Measurements from ENCODE around the gene PCIF1. TPM values are rescaled to one million over a fixed set of nuclear protein-coding genes. Genes with fewer than 3 reads are reported as not detected.

The PCIF1 gene
- total and polyA plus RNA-seq, 2 experiments from 2014 or later: 5.3 to 24.3 TPM

DNA sequence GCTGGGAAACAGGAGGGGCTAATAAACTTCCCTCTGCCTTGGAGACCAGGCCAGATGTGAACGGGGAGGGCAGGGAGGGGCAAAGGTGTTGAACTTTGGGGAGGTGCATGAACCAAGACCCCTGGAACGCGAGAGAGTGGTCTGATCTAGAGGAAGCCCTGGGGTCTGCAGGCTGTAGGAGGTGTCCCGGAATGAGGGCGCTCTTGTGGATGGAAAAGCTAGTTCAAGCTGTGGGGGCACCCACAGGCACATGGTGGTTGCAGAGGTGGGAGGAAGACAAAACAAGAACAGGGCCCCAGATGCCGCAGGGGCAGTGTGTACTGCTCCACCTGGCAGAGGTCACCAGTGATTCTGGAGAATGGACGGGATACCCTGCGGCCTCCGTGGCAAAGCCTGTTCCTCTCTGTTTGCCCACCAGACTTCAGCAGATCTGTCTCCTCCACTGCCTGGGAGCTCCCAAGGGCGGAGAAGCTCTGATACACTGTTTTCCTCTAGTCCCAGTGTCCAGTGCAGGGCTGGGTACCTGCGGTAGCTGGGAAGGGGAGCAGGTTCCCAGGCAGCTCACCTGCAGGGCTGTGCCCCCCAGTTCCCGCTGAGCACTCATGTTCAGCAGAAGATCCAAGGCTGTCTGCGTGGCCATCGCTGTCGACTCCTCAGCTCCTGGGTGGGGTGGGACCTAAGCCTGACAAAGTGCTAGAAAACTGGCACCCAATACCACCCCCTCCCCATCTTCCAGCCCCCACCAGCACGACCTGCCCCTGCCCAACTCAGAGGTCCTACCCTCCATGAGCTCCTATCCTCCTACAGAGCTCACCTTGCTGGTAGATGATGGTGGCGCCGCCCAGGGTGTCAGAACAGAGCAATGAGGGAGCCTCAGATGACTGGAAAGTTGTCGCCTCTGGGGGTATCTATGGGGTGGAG lies 22.8 kb downstream of the PCIF1 start:
- H2AFZ ChIP-seq: no peak overlapping the region

GRCh38 chr20:45958593-45958992 lies 24.1 kb downstream of the PCIF1 start:
- H3K27ac ChIP-seq: no peak overlapping the region
- no peak overlapping the region for H3K9ac ChIP-seq
- H3F3A ChIP-seq (ENCODE audit: insufficient read depth): no peaks in the 10 kb centered on the region
- DNase-seq: no peak
- no peak overlapping the region for H3K4me3 ChIP-seq
- H3K9me2 ChIP-seq (ENCODE audit: insufficient read depth): no peaks in the 10 kb centered on the region
- no peak for TF ChIP-seq EZH2phosphoT487 (IDR thresholded peaks at IDR 0.05; ENCODE audit: insufficient read depth, low read depth)
- TF ChIP-seq EZH2 (IDR thresholded peaks at IDR 0.05; ENCODE audit: insufficient read depth, poor library complexity, severe bottlenecking): no peak
- H3K36me3 ChIP-seq (ENCODE audit: low read depth): peaks cover 26% of the 10 kb centered on the region; the same call in 1 of the 2 replicates
- H3K27me3 ChIP-seq (replicated peaks; ENCODE audit: insufficient read depth): no peaks in the 10 kb centered on the region
- no peaks in the 10 kb centered on the region for H4K20me1 ChIP-seq (ENCODE audit: insufficient read depth)
- H3K4me1 ChIP-seq (ENCODE audit: insufficient read depth): no peaks in the 10 kb centered on the region
- 96 to 98% methylated on average over 4 of the region's 4 CpGs for WGBS, 2 experiments (ENCODE audit: low coverage in 1 of 2, low lambda C conversion rate in 2 of 2, missing lambda C conversion rate in 2 of 2)
- in situ Hi-C loops (cut with MboI): loop anchor here (10.0 kb wide), 1 partner anchor 134 kb away; the partner anchor contains the start of gene TNNC2
- no peaks in the 10 kb centered on the region for H3K79me2 ChIP-seq (ENCODE audit: insufficient read depth)
- no peak overlapping the region for H2AFZ ChIP-seq
- H3K9me3 ChIP-seq (ENCODE audit: low read depth): no peaks in the 10 kb centered on the region
- no peak overlapping the region for H3K4me2 ChIP-seq (ENCODE audit: unreplicated experiment)

More for the DNA sequence above, 22.8 kb downstream of the PCIF1 start:
- no peak overlapping the region for H3K9ac ChIP-seq
- TF ChIP-seq EZH2phosphoT487 (IDR thresholded peaks at IDR 0.05; ENCODE audit: insufficient read depth, low read depth): no peak
- H4K20me1 ChIP-seq (ENCODE audit: insufficient read depth): no peaks in the 10 kb centered on the region
- peaks cover 31% of the 10 kb centered on the region; the same call in 1 of the 2 replicates for H3K36me3 ChIP-seq (ENCODE audit: low read depth)
- H3K9me2 ChIP-seq (ENCODE audit: insufficient read depth): no peaks in the 10 kb centered on the region
- no peaks in the 10 kb centered on the region for H3K9me3 ChIP-seq (ENCODE audit: low read depth)
- DNase-seq: no peak
- no peaks in the 10 kb centered on the region for H3K4me1 ChIP-seq (ENCODE audit: insufficient read depth)
- WGBS, 2 experiments (ENCODE audit: low coverage in 1 of 2, low lambda C conversion rate in 2 of 2, missing lambda C conversion rate in 2 of 2): 75 to 76% methylated on average over 19 of the region's 19 CpGs
- no peaks in the 10 kb centered on the region for H3K27me3 ChIP-seq (replicated peaks; ENCODE audit: insufficient read depth)
- H3K4me3 ChIP-seq: no peak overlapping the region
- H3K4me2 ChIP-seq (ENCODE audit: unreplicated experiment): no peak overlapping the region
- no peak overlapping the region for H3K27ac ChIP-seq
- in situ Hi-C loops (cut with MboI): loop anchor here (10.0 kb wide), 1 partner anchor 132 kb away; the partner anchor contains the start of gene TNNC2
- H3F3A ChIP-seq (ENCODE audit: insufficient read depth): no peaks in the 10 kb centered on the region
- H3K79me2 ChIP-seq (ENCODE audit: insufficient read depth): no peaks in the 10 kb centered on the region

GRCh38 chr20:45959126-45959525 lies 24.6 kb downstream of the PCIF1 start:
- no peak for DNase-seq
- H3K9me3 ChIP-seq (ENCODE audit: low read depth): no peaks in the 10 kb centered on the region
- no peaks in the 10 kb centered on the region for H3K27me3 ChIP-seq (replicated peaks; ENCODE audit: insufficient read depth)
- H3K4me3 ChIP-seq: no peak overlapping the region
- no peaks in the 10 kb centered on the region for H3F3A ChIP-seq (ENCODE audit: insufficient read depth)
- no peaks in the 10 kb centered on the region for H3K4me1 ChIP-seq (ENCODE audit: insufficient read depth)
- no peak overlapping the region for H3K9ac ChIP-seq
- in situ Hi-C loops (cut with MboI): loop anchor here (10.0 kb wide), 1 partner anchor 134 kb away; the partner anchor contains the start of gene TNNC2
- H2AFZ ChIP-seq: no peak overlapping the region
- 90 to 92% methylated on average over 16 of the region's 16 CpGs for WGBS, 2 experiments (ENCODE audit: low coverage in 1 of 2, low lambda C conversion rate in 2 of 2, missing lambda C conversion rate in 2 of 2)
- no peaks in the 10 kb centered on the region for H3K79me2 ChIP-seq (ENCODE audit: insufficient read depth)
- no peak overlapping the region for H3K27ac ChIP-seq
- TF ChIP-seq EZH2 (IDR thresholded peaks at IDR 0.05; ENCODE audit: insufficient read depth, poor library complexity, severe bottlenecking): no peak
- no peak for TF ChIP-seq EZH2phosphoT487 (IDR thresholded peaks at IDR 0.05; ENCODE audit: insufficient read depth, low read depth)
- no peak overlapping the region for H3K4me2 ChIP-seq (ENCODE audit: unreplicated experiment)
- peaks cover 24% of the 10 kb centered on the region; the same call in 1 of the 2 replicates for H3K36me3 ChIP-seq (ENCODE audit: low read depth)
- no peaks in the 10 kb centered on the region for H4K20me1 ChIP-seq (ENCODE audit: insufficient read depth)
- H3K9me2 ChIP-seq (ENCODE audit: insufficient read depth): no peaks in the 10 kb centered on the region

DNA sequence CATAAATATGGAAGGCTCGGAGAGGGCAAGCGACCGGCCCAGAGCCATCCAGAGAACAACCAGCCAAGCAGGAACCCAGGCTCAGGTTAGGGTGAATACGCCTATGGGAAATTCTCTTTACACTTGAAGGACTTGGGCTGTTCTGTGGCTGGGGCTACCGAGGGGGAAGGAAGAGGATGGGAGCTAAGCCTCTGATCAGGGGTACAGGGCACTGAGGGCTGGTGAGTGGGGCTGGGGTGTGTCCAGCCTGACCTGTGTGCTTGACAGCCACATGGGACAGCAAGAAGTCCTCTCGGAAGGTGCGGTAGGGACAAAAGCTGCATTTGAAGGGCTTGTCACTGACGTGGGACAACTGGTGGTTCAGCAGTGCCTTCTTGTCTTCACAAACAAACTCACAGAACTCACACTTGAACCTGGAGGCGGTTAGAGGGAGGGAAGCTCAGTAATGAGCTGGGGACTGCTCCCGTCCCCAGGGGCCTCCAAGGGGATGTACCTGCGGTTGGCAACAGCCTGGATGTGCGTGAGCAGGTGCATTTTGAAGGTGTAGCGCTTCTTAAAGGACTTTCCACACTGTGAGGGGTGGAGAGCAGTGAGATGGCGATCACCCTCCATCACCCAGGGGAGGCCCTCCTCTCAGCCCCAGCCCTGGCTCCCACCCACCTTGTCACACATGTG lies 25.6 kb downstream of the PCIF1 start:
- Histone ChIP-seq H3K36me3 (ENCODE audit: low read depth) (peaks cover 30% of the 10 kb centered on the region; the same call in 1 of the 2 replicates), H4K20me1 (ENCODE audit: insufficient read depth) (no peaks in the 10 kb centered on the region), H3K9me2 (ENCODE audit: insufficient read depth) (no peaks in the 10 kb centered on the region), H3K4me1 (ENCODE audit: insufficient read depth) (no peaks in the 10 kb centered on the region), H3K4me2 (ENCODE audit: unreplicated experiment) (no peak overlapping the region), H3F3A (ENCODE audit: insufficient read depth) (no peaks in the 10 kb centered on the region), H3K4me3 (no peak overlapping the region), H3K27ac (no peak overlapping the region), H3K9ac (no peak overlapping the region), H2AFZ (no peak overlapping the region), H3K79me2 (ENCODE audit: insufficient read depth) (no peaks in the 10 kb centered on the region), H3K27me3 (replicated peaks; ENCODE audit: insufficient read depth) (no peaks in the 10 kb centered on the region), H3K9me3 (ENCODE audit: low read depth) (no peaks in the 10 kb centered on the region)
- WGBS, 2 experiments (ENCODE audit: low coverage in 1 of 2, low lambda C conversion rate in 2 of 2, missing lambda C conversion rate in 2 of 2): 96 to 98% methylated on average over 14 of the region's 14 CpGs
- in situ Hi-C loops (cut with MboI): loop anchor here (10.0 kb wide), 1 partner anchor 135 kb away; the partner anchor contains the start of gene TNNC2
- TF ChIP-seq EZH2phosphoT487 (IDR thresholded peaks at IDR 0.05; ENCODE audit: insufficient read depth, low read depth) (no peak), EZH2 (IDR thresholded peaks at IDR 0.05; ENCODE audit: insufficient read depth, poor library complexity, severe bottlenecking) (no peak)
- DNase-seq: no peak

Data from GM23248 (cell line).